NB4 (cell line): ENCODE measurements around the gene FADS3.

Experiments used
- CTCF ChIP-seq: IDR thresholded peaks from one replicate; pipeline ENCODE4 v1.5.1; 2012; ENCODE audit warnings: low read depth, low read length
- MYC ChIP-seq: IDR thresholded peaks from 2 replicates; pipeline ENCODE4 v1.6.1; 2011; ENCODE audit warnings: low read depth, low read length
- POLR2A ChIP-seq: IDR thresholded peaks from 2 replicates; pipeline ENCODE4 v1.6.1; 2011; ENCODE audit warnings: mild to moderate bottlenecking; ENCODE audit not compliant: insufficient read length; ENCODE audit errors: extremely low read depth
- TF ChIP-seq, protein P1 (sequence below): IDR thresholded peaks from 2 replicates; pipeline ENCODE4 v1.6.1; 2011; ENCODE audit warnings: low read depth, low read length

DNA sequence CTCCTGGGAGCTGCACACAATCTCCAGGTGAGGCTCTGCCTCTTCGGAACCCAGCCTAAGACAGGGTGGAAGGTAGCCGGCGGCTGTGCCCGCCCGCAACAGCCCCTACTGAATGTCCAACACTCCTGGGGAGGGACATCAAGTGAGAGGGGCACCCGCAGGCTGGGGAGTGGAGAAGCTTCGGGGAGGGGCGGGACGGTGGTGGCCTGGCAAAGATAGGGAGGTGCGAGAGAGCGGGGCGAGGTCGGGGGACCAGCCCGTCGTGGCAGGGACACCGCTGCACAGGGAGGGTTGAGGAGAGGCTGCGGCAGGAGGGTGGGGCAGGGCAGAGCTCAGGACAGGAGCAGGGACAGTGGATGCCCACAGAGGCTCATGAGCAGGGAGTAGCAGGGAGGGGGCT, 8.9 kb upstream of the FADS3 start:
- TF ChIP-seq CTCF: no peak
- no peak for TF ChIP-seq POLR2A
- TF ChIP-seq, protein P1, sequence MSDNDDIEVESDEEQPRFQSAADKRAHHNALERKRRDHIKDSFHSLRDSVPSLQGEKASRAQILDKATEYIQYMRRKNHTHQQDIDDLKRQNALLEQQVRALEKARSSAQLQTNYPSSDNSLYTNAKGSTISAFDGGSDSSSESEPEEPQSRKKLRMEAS: no peak
- TF ChIP-seq MYC: no peak
